Measurements from ENCODE around the gene APOA4. TPM values are rescaled to one million over a fixed set of nuclear protein-coding genes. Genes with fewer than 3 reads are reported as not detected.
"Not testable (repeated sequence)": the region's sequence is repeated elsewhere in the genome, so short reads cannot be mapped to it uniquely, and the experiment has no call there.

The APOA4 gene
- total RNA-seq, 1 donor from 2014 or later = not detected

DNA sequence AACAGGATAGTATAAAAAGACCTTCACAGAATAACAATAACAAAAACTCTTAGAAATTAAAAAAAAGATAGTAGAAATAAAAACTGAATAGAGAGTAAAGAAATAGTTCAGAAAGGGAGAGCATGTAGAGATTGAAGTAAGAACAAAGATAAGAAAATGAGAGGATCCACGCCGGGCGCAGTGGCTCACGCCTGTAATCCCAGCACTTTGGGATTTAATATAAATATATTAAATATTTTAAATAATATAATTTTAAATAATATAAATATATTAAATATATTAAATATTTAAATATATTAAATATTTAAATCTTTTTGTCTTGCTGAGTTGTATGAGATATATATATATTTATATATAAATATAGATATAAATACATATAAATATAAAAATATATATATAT lies 11.0 kb downstream of the APOA4 start:
- ATAC-seq (no peak), DNase-seq (no peak)
- intact Hi-C loops (cut with micrococcal nuclease) = no loop called here

DNA sequence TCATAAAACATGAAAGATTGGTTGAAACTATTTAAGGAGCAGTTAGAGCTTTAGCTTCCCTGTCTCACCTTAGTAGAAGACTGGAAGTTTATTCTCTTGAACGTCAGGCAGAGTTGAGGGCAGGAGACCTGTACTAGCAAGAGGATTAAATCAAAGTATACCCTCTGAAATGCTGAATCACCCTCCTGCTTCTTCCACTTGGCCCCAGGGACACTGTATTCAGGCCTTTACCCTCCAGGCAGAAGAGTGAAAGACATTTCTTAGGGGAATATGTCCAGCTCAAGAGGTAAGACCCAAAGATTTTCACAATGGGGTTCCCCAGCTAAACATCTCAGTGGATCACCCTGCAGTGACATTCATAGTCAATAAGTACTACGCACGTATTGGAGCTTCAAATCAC lies 11.9 kb downstream of the APOA4 start:
- no peak for DNase-seq
- intact Hi-C loops (cut with micrococcal nuclease) = no loop called here
- no peak for ATAC-seq

DNA sequence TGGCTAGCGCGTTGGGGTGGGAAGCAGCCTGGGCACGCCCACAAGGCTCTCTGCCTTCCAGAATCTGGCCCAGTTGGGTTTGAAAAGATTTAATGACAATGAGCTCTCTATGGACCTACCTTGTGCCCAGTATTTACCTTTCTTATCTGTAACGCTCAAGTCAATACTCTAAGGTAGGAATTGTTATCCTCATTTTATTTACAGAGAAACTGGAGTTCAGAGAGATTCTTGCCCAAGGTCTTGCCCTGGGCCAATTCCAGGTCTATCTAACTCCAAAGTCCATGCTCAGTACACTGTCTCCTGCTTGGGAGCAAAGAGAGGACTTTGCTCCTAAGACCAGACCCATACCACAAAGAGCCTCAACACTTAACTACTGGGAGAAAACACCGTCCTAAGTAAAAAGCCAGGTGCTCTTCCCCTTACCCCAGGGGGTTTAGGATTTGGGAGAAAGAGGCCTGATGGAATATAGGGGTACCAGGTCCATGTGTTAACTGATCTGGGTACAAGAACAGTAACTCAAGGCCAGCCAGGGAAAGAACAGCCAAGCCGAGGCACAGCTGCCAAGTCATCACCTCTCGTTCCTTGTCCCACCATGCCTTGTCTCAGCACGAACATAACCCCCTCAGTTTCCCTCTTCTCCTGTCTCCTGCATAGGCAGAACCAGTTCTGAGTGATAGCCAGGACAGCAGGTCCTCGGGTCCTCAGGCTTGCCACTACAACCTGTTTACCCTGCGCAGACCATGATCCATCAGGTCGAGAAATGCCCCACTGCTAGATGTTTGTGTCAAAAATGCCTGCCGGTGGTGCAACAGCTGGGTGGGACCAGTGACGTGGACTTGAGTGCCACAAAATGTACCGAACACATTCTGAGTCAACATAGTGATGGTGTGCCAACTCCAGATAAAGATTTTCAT lies 14.6 kb downstream of the APOA4 start:
- intact Hi-C loops (cut with micrococcal nuclease) = no loop called here
- no peak for ATAC-seq
- no peak for DNase-seq

DNA sequence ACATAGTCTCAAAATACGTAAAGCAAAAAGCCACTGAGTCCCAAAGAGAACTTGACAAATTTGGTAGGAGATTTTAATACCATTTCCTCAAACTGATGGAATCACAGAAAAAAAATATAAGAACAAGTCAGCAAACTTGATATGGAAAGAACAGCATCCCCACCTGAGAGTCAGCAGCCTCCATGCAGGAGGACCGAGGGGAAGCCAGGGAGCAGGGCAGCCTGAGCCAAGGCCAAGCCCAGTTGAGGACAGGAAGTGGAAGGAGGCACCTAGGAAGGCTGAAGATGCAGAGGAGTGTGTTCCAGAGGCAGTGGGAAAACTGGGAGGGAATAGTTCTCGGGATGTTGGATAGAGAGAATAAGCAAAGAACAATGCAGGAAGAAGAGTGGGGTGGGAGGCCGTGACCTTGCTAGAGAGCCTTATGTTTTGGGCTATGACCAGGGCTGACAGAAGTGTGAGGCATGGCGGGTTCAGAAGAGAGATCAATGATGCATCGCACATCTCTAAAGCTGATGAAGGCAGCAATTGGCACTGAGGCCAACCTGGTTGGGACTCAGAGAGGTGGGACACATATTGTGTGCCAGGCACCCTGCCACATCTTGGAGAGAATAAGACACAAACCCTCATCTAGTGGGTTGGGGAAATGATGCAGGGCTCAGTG lies 15.4 kb downstream of the APOA4 start:
- ATAC-seq = no peak
- intact Hi-C loops (cut with micrococcal nuclease) = no loop called here

DNA sequence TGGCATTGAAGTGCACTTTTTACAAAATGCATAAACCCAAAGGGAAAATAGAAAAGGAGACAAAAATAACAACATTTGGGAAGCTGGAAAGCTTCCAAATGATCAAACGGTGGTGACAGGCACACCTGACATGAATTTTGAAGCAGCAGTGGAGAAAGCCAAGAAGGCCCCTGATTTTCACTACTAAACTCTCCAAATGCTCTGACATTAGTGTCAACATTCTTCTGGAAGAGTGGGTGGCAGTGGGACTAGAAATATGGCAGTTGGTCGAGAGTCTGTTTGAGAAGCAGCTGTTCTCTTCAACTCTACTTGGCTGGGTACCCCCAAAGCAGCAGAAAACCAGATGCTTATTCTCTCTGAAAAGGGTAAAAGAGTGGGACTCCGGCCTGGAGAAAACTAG lies 19.1 kb downstream of the APOA4 start:
- intact Hi-C loops (cut with micrococcal nuclease) = no loop called here
- DNase-seq (no peak), ATAC-seq (no peak)

More for the DNA sequence above, 15.4 kb downstream of the APOA4 start:
- DNase-seq = no peak

DNA sequence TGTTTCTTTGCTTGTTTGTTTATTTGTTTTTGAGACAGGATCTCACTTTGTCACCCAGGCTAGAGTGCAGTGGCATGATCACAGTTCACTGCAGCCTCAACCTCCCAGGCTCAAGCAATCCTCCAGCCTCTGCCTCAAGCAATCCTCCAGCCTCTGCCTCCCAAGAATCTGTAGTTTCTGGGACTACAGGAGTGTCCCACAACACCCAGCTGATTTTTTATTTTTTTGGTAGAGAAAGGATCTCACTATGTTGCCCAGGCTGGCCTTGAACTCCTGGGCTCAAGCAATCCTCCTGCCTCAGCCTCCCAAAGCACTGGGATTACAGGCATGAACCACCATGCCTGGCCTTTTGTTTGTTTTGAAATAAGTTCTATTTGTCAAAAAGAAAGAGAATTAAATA lies 21.4 kb downstream of the APOA4 start:
- ATAC-seq; intact Hi-C loops (cut with micrococcal nuclease); DNase-seq: not testable (repeated sequence)

DNA sequence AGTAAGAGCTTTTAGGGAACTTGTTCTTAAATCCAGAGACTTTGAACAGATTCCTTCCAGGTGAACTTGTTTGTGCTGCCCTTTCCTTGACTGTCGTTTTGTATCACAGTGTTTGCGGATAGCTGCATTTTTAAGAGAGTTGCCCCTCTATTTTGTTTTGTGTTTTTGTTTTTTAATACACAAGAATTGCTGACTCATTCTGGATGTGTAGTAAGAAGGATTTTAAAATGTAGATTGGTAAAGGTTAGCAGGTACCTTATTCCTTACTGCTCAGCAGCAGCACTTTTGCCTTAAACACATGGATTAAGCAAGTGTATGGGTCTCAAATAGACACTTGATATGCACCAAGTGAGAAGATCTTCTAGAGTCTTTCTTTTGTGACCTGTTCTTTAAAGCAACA lies 22.5 kb downstream of the APOA4 start:
- DNase-seq (no peak), ATAC-seq (no peak)
- intact Hi-C loops (cut with micrococcal nuclease) = no loop called here

DNA sequence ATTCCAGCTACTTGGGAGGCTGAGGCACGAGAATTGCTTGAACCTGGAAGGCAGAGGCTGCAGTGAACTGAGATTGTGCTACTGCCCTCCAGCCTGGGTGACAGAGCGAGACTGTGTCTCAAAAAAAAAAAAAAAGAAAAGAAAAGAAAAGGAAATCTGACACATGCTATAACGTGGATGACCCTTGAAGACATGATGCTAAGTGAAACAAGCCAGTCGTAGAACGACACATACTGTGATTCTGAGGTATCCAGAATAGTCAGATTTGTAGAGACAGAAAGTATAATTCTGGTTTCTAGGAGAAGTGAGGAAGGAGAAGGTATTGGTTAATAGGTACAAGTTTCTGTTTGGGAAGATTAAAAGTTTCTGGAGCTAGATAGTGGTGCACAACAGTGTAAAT lies 24.7 kb downstream of the APOA4 start:
- DNase-seq = no peak
- ATAC-seq = no peak
- intact Hi-C loops (cut with micrococcal nuclease) = no loop called here

DNA sequence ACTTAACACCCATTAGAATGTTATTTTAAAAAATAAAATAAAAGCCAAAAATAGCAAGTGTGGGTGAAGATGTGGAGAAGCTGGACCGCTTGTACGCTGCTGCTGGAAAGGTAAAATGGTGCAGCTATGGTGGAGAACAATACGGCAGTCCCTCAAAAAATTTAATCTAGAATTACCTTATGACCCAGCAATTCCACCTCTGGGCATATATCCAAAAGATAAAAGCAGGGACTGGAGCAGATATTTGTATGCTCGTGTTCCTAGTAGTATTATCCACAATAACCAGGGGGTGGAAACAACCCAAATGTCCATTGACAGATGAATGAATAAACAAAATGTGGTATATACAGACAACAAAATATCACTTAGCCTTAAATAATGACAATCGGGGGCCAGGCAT lies 25.3 kb downstream of the APOA4 start:
- DNase-seq (no peak), ATAC-seq (peak; percentile 73)
- intact Hi-C loops (cut with micrococcal nuclease) = no loop called here

DNA sequence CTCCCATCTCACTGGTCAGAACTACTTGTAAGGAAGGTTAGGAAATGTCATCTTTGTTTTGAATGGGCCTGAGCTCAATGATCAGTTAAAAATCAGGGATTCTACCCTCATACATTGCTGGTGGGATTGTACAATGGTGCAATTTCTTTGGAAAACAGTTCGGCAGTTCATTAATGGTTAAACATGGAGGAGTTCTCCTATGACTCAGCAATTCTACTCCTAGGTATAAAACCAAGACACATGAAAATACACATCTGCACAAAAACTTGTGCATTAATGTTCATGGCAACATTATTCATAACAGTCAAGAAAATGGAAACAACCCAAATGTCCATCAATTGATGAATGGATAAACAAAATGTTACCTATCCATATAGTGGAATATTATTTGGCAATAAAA lies 26.6 kb downstream of the APOA4 start:
- intact Hi-C loops (cut with micrococcal nuclease) = no loop called here
- no peak for DNase-seq

DNA sequence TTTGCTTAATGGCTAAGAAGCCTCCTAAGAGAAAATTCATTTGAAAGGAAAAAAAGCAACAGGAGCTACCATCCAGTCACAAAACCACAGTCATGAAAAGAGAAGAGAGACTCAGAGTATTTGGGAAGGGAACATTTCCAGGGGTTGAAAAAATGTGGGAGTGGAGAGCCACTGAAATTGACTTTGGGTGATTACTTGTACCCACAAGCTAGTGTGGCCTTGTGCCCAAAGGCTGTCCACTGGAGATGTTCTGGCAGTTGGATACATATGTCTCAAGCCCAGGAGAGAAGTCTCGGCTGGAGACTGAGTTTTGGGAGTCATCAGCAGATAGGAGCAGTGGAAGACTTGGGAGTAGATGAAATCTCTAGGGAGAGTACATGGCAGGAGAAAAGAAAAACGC lies 28.3 kb downstream of the APOA4 start:
- intact Hi-C loops (cut with micrococcal nuclease) = no loop called here
- no peak for ATAC-seq
- DNase-seq = no peak

More for the DNA sequence above, 26.6 kb downstream of the APOA4 start:
- no peak for ATAC-seq

DNA sequence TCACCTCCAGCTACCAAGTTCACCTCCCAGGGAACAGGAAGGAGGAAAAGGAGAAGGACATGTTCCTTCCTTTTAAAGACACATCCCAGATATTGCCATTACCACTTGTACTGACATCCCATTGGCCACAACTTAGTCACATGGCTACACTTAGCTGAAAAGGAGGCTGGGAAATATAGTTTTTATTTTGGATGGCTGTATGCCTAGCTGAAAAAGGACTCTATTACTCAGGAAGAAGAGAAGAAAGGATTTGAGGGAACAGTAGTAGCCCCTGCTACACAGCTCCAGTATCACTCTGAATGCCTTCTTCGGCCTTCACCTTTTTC lies 29.4 kb downstream of the APOA4 start:
- intact Hi-C loops (cut with micrococcal nuclease) = no loop called here
- no peak for ATAC-seq
- no peak for DNase-seq

DNA sequence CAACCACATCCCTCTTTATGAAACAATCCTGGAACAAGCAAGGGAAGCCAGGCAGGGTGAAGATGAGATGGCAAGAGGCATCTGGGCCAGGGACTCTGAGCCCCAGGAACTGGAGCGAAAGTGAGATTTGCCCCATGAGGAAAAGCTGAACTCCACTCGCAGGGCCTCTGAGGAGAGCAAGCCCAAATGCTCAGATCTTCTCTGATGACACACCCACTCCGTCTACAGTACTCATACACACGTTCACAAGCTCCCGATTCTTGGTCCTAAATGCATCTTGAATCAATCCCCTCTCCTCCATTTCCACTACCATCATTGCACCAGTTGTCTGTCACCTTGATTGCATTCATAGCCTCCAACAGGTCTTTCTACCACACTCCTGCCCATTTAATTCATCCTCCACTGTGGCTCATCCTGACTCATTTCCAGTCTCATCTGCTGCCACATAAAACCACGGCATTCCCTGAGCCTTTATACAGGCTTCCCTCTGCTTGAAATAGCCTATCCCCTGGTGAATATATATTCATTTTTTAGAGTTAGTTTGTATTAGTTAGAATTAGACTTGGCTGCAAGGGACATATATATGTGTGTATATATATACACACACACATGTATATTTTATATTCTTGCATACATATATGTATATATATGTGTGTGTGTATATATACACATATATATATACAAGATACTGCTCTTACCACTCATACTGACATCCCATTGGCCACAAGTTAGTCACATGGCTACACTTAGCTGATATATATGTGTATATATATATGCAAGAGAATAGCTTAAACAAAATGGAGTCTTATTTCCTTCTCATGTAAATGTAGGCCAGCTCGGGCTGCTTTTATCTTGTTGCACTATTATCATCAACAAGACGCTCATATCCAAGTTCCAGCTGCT lies 30.0 kb downstream of the APOA4 start:
- DNase-seq (no peak), ATAC-seq (no peak)
- intact Hi-C loops (cut with micrococcal nuclease) = no loop called here

DNA sequence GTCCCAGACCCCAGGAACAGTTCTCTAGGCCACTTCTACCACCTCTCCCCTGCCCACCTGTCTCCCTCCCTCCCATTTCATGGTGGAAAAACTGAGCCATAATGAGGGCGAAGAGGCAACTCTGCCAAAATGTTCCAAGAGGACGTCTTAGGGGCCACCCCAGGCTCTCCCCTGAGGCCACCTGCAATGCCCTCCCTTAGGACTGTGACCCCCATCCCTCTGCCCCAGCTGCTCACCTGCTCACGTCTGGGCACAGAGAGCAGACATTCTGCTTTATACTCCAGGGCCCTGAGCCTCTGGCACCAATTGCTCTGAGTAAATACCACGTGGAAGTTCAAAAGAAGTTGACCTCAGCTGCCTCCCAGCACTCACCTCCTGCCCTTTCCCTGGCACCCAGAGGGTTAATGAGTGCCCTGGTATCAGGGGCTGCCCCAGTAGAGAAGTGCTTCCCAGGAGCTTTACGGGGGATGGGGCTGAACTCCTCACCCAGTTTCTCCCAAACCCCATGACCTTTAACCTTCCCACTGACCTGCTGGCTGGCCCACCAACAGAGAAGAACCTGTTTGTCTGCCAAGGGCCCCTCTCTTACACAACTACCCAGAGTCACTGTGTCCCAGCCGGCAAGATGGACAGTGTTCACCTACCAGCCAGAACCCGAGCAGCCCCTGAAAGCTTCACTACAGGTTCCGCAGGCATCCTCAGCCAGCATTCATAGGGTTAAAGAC lies 30.8 kb downstream of the APOA4 start:
- ATAC-seq = no peak
- no peak for DNase-seq
- intact Hi-C loops (cut with micrococcal nuclease) = no loop called here

DNA sequence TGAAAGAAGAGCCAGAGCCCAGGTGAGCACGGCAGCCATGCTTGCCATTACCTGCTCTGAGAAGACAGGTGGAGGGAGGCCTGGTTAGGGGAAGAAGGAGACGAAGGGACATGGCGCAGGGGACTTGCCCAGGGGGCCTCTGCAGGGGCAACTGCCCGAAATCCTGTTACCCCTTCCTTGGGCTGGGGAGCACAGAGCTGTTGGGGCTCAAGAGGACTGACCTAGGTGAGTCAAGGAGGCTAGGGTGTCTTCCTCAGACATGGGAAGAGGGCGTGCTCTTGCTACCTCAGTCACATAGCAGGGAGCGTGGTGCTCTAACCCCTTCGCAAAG lies 31.3 kb downstream of the APOA4 start, which contains the start of gene APOA5:
APOA5 (minus strand) TSS at position 67 of the 331 bp plus-strand sequence; CDS start at position 48, 19 bp downstream.
- DNase-seq = no peak

DNA sequence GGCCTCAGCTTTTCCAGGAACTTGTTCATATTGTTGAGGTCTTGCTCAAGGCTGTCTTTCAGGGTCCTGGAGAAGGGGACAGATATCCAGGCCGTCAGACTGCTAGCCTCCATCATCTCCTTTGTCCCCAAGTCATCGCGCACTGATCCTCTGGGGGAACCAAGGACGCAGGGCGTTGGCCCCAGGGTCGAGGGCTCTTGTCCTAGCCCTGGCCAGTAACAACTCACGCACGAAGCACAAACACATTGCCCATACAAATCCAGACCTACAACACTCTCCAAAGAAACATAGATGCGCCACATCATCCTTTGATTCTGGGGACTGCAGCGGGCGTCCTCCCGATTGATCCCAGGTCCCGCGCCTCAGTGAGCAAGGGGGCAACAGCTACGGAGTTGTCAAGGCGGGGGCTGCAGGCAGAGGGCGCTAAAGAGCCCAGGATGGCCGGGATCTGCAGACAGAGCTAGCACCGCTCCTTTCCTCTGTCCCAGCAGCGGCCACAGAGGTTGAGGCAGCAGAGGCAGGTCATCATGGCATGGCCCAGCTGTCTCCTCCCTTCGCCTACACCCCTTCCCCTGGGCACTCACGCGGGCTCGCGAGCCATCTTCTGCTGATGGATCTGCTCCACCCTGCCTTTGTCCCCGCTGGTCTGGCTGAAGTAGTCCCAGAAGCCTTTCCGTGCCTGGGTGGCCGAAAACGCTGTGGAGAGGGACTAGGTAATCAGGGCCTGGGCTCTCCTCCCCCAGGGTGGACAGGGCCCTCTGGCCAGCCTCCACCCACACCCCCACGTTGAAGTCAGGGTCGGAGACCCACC lies 31.9 kb downstream of the APOA4 start:
- ATAC-seq = peak; percentile 73
- intact Hi-C loops (cut with micrococcal nuclease) = no loop called here
- DNase-seq = peak; percentile 89

More for the DNA sequence above, 31.3 kb downstream of the APOA4 start, which contains the start of gene APOA5:
- no peak for ATAC-seq
- intact Hi-C loops (cut with micrococcal nuclease) = no loop called here

DNA sequence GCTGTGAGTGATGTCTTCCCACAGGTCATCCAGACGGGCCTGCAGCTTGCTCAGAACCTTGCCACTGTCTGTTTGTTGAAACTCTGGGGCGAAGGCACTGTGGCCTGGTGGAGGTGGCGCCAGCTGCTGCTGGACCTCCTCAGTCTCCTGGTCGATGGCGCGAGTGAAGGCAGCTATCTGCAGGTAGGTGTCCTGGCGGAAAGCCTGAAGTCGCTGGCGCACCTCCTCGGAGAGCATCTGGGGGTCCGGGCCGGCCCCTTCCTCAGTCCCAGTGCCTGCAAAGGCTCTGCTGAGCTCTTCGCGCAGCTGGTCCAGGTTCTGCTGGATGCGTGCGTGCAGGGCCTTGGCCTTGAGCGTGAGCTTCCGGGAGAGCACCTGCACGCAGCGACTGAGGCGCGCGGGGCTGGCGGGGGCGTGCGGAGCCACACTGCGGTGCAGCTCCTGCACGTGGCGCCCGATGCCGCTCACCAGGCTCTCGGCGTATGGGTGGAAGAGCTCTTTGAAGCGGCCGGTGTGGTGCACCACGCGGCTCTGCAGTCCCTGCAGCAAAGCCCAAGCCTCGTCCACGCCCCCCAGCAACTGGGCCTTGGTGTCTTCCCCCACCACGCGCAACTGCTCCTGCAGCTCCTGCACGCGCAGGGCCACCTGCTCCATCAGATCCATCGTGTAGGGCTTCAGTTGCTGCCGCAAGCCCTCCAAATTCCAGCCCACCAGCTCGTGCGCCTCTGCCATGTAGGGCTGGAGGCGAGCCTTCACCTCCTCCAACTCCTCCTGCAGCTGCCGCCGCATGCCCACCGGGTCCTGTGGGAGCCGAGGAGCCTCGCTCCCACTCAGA lies 32.7 kb downstream of the APOA4 start:
- intact Hi-C loops (cut with micrococcal nuclease) = no loop called here
- no peak for ATAC-seq
- peak; percentile 26 for DNase-seq
